ENCODE results near the gene SOD2.
"Not testable (repeated sequence)": the region's sequence is repeated elsewhere in the genome, so short reads cannot be mapped to it uniquely, and the experiment has no call there.

The SOD2 gene

DNA sequence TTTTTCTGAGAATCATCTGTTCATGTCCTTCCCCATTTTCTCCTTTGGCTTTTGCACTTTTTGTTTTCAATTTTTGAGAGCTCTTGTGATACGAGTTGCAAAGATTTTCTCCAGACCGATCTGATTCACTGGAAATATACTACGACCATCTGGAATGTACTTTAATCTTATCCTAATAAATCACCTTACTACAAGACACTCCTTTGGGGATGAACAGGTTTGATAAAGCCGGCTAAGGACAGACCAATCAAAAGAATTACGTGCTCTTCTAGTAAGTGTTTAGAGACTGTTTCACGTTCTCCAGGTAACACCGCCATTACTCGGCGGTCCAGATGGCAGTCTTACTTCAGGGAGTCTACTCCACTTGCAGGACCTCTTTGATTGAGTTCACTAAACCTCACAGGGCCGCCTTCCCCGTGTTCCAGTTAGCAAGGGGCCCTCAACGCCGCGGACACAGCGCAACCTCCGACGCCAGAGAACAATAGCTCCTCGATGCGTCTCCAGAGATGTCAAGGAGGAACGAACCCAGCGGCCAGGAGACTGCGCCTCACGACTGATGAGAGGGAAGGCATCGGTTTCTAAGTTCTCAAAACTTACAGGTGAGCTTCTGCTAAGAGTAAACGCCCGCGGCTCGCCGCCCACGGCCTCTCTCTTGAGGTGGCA lies 33.3 kb upstream of the SOD2 start:
- Histone ChIP-seq H3K27ac (peak overlapping the region; percentile 98), H3K36me3 (no peaks in the 10 kb centered on the region), H3K4me3 (ENCODE audit: low read depth in 1 of 2, low read length in 1 of 2) (peak overlapping the region; percentile 96 to 97), H3K27me3 (no peaks in the 10 kb centered on the region), H3K4me1 (ENCODE audit: control insufficient read depth in 1 of 2, insufficient read depth in 1 of 2, low read depth in 1 of 2, low read length in 1 of 2) (peaks cover 40 to 52% of the 10 kb centered on the region in 2 experiments), H3K9me3 (no peaks in the 10 kb centered on the region)
- TF ChIP-seq, protein P1, sequence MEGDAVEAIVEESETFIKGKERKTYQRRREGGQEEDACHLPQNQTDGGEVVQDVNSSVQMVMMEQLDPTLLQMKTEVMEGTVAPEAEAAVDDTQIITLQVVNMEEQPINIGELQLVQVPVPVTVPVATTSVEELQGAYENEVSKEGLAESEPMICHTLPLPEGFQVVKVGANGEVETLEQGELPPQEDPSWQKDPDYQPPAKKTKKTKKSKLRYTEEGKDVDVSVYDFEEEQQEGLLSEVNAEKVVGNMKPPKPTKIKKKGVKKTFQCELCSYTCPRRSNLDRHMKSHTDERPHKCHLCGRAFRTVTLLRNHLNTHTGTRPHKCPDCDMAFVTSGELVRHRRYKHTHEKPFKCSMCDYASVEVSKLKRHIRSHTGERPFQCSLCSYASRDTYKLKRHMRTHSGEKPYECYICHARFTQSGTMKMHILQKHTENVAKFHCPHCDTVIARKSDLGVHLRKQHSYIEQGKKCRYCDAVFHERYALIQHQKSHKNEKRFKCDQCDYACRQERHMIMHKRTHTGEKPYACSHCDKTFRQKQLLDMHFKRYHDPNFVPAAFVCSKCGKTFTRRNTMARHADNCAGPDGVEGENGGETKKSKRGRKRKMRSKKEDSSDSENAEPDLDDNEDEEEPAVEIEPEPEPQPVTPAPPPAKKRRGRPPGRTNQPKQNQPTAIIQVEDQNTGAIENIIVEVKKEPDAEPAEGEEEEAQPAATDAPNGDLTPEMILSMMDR (IDR thresholded peaks at IDR 0.05), result no peak

DNA sequence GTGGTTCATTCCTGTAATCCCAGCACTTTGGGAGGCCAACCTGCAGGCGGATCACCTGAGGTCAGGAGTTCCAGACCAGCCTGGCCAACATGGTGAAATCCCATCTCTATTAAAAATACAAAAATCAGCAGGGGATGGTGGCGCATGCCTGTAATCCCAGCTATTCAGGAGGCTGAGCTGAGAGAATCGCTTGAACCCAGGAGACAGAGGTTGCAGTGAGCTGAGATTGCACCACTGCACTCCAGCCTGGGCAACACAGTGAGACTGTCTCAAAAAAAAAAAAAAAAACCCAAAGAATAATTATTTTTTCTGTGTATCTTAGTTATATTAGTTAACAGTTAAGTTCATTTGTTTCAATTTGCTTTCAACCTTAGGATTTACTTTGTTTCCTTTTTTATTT lies 32.2 kb upstream of the SOD2 start:
- H3K36me3 ChIP-seq; H3K9me3 ChIP-seq; H3K4me3 ChIP-seq (ENCODE audit: low read depth in 1 of 2, low read length in 1 of 2); H3K27me3 ChIP-seq: not testable (repeated sequence)
- peak overlapping the region; percentile 98 for H3K27ac ChIP-seq
- H3K4me1 ChIP-seq (ENCODE audit: control insufficient read depth in 1 of 2, insufficient read depth in 1 of 2, low read depth in 1 of 2, low read length in 1 of 2), result peaks cover 36 to 43% of the 10 kb centered on the region in 2 experiments

DNA sequence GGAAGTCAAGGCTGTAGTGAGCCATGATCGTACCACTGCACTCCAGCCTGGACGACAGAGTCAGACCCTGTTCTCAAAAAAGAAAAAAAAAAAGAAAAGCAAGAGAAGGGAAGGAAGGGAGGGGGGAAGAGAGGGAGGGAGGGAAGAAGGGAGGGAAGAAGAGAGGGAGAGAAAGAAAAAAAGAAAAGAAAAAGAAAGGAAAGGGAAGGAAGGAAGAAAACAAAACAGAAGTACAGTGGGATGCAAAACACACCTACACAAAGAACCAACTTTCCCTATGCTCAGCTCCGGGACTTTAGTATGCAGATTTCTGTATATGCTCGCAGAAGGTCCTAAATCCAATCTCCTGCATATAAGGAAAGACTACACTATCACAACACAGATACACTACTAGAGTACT lies 31.7 kb upstream of the SOD2 start:
- TF ChIP-seq, protein P1 (IDR thresholded peaks at IDR 0.05), result no peak
- Histone ChIP-seq H3K9me3 (no peaks in the 10 kb centered on the region), H3K36me3 (no peaks in the 10 kb centered on the region), H3K27me3 (no peaks in the 10 kb centered on the region), H3K27ac (no peak overlapping the region), H3K4me1 (ENCODE audit: control insufficient read depth in 1 of 2, insufficient read depth in 1 of 2, low read depth in 1 of 2, low read length in 1 of 2) (peaks cover 32 to 39% of the 10 kb centered on the region in 2 experiments), H3K4me3 (ENCODE audit: low read depth in 1 of 2, low read length in 1 of 2) (no peak overlapping the region)

DNA sequence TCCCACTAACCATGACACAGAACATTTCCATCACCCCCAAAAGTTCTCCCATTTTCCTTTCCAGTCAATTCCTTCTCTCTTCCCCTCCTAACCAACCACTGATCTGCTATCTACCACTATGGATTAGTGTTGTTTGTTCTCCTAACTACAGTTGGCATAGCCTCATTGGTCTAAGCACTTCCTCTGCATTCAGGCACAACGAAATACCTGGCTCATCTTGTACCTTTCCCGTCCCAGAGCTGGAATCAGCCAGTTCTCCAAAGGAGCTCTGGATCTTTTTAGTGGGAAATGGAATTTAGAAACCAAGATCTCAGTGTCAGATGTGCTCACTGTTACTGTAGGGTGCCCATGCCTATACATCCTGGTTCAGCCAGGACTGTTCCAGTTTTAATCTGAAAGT lies 30.2 kb upstream of the SOD2 start:
- no peaks in the 10 kb centered on the region for H3K36me3 ChIP-seq
- H3K9me3 ChIP-seq, result no peaks in the 10 kb centered on the region
- H3K27ac ChIP-seq, result no peak overlapping the region
- TF ChIP-seq, protein P1 (IDR thresholded peaks at IDR 0.05), result no peak
- peaks cover 17 to 24% of the 10 kb centered on the region in 2 experiments for H3K4me1 ChIP-seq (ENCODE audit: control insufficient read depth in 1 of 2, insufficient read depth in 1 of 2, low read depth in 1 of 2, low read length in 1 of 2)
- no peak overlapping the region for H3K4me3 ChIP-seq (ENCODE audit: low read depth in 1 of 2, low read length in 1 of 2)
- H3K27me3 ChIP-seq, result no peaks in the 10 kb centered on the region

DNA sequence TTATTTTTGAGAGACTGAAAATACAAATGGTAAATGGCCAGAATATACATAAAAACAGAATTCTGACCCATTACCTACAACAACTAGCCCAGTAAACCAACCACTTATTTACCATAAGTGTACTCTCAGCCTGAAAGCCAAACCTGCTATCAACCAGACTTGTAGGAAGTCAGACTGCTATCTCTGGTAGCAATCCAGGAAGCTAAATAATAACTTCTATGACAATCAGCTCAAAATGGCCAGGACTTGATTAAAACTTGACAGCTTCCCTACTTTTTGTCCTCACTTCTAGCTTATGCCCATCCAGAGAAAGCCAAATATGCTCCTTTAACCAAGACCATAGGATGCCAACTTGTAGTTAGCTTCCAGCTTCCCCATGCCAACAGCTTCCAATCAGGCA lies 29.6 kb upstream of the SOD2 start:
- Histone ChIP-seq H3K9me3 (no peaks in the 10 kb centered on the region), H3K4me1 (ENCODE audit: control insufficient read depth in 1 of 2, insufficient read depth in 1 of 2, low read depth in 1 of 2, low read length in 1 of 2) (peaks cover 17 to 20% of the 10 kb centered on the region in 2 experiments), H3K4me3 (ENCODE audit: low read depth in 1 of 2, low read length in 1 of 2) (no peak overlapping the region), H3K36me3 (no peaks in the 10 kb centered on the region), H3K27me3 (no peaks in the 10 kb centered on the region), H3K27ac (no peak overlapping the region)
- TF ChIP-seq, protein P1 (IDR thresholded peaks at IDR 0.05), result no peak

DNA sequence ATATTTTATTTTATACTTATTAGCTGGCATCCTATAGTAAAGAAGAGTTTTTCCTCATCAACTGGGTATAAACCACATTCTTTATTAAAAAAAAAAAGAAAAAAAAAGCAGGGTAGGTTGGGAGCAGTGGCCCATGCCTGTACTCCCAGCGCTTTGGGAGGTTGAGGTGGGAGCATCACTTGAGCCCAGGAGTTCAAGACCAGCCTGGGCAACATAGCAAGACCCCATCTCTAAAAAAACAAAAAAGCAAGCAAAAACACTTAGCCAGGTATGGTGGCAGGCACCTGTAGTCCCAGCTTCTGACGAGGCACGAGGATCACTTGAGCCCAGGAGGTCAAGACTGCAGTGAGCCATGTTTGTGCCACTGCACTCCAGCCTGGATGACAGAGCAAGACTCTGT lies 28.9 kb upstream of the SOD2 start:
- not testable (repeated sequence) for H3K9me3 ChIP-seq; H3K27me3 ChIP-seq; H3K36me3 ChIP-seq; H3K4me3 ChIP-seq (ENCODE audit: low read depth in 1 of 2, low read length in 1 of 2); H3K27ac ChIP-seq
- peaks cover 19 to 26% of the 10 kb centered on the region in 2 experiments for H3K4me1 ChIP-seq (ENCODE audit: control insufficient read depth in 1 of 2, insufficient read depth in 1 of 2, low read depth in 1 of 2, low read length in 1 of 2)
